SKM-1 (cell line): ENCODE results near the gene HOXD4.

ENCODE experiments used
- DNase-seq: peaks from one replicate; lab custom pipeline; 2025; ENCODE audit not compliant: unreplicated experiment; lab: John Stamatoyannopoulos, UW

Gene HOXD4

DNA sequence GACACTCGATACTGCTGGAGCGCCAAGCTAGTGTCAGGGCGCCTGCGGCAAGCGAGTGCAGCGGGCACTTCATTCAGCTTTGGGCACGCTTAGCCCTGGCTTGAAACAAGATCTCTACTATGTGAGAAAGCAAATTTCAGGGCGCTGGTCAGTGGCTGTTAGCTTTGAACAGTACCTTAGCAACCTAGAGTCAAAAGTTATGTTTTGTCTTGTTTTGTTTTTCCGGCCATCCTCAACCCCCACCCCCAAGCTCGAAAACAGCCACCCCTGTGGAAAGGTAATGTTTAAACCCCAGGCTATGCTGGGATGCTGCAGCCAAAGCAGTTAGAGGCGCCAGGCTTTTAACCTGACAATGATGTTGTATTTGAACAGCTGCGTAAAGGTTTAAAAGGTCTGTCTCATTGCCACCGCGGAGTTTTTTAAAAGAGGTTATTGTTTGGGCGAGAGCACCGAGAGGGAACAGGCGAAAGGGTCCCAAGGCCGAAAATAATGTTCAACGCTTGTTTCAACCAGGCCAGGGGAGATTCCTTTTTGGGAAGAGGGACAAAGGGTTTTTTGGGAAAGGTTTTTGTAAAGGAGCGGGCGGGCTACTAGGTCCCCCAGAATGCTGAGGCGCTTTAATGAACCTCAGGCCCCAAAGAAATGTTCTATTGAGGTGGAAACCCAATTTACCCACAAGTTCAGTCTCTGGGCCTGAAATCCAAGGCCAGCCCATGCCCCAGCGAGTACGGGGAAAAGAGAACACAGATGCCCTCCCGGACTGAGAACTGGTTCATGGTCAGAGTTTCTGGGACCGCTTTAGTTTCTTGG lies 37.0 kb upstream of the HOXD4 start:
- DNase-seq: no peak

DNA sequence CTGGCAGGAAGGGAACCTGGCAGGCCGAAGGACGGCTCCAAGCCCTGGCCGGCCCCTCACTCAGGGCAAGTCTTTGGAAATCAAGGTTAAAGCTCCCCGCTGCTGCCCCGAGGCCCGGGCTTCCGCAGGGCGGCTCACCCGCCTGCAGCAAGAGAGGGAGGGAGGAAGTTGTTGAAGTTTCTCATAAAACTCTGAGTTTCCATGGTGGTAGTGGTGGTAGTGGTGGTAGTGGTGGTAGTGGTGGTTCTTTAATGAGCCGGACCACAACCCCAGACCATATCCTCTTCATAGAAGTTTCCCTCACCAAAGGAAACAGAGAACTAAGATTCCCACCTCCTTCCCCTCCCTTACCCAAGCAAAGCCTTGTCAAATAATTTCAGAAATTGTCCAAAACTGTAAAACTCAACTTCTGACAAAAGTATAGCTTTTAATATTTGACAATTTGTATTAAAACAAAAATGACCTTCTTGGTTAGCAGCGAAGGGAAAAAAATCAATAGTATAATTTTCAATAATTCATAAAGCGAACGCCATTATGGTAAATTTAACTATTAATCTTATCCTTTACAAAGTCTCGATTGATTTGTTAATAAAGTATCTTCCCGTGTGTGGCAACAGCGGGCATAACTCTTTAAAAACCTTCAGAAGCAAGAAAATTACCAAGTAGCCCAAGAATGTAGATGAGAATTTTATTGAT lies 36.3 kb upstream of the HOXD4 start:
- DNase-seq: no peak

DNA sequence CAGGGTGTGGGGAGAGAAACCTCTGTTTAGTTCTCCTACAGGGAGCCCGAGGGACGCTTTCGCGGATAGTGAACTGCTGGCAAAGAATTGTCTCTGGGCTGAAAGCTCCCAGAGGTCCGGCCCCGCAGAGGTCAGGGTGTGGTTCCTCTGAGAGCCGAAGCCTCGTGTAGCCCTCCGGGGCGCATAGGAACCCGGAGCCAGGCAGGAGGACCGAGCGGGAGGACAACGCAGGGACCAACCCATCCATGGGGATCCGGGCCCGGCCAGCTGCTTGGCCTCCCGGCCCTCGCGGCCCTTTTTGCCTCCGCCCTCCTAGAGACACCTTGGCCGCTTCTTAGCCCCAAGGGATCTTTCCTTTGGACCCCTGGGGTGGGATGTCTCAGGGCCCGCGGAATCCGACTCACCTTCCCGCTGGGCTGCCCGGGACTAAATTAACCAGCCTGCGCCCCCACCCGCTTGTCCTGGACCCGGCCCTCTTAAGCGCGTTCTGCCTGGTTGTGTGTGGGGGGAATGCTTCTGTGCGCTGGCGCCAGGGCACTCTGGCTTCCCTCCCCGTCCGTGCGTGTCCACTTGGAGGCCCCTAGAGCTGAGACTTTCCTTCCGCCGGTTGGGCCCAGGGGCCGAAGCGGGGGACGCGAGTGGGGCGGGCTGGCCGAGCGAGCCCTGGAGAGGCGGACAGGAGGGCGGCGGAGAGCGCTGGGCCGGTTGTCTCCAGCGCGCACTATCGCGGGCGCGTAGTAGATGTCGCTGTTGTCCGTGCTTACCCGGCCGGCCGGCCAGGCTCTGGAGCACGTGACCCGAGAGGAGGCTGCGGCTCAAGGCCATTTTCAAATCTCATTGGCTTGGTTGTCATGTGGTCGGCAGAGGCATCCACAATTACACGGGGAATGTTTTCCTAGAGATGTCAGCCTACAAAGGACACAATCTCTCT lies 35.2 kb upstream of the HOXD4 start, which contains the start of gene HOXD10:
Gene HOXD10, plus strand, starts transcription at position 896 of the 931 bp plus-strand sequence. CDS start 56 bp downstream, outside the sequence.
- no peak for DNase-seq

DNA sequence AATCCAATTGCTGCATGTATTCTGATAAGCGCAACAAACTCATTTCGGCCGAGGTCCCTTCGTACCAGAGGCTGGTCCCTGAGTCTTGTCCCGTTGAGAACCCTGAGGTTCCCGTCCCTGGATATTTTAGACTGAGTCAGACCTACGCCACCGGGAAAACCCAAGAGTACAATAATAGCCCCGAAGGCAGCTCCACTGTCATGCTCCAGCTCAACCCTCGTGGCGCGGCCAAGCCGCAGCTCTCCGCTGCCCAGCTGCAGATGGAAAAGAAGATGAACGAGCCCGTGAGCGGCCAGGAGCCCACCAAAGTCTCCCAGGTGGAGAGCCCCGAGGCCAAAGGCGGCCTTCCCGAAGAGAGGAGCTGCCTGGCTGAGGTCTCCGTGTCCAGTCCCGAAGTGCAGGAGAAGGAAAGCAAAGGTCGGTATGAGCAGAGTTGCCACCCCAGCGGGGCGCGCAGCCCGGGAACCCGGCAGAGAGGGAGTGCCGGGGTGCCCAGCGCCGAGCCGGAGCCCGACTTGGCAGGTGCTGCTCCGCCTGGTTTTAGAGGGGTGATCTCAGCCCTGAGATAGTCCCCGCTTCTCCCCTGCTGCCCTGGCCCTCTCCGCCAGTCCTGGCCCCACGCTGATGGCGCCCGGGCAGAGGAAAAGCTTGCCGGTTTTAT lies 34.1 kb upstream of the HOXD4 start:
- no peak for DNase-seq

DNA sequence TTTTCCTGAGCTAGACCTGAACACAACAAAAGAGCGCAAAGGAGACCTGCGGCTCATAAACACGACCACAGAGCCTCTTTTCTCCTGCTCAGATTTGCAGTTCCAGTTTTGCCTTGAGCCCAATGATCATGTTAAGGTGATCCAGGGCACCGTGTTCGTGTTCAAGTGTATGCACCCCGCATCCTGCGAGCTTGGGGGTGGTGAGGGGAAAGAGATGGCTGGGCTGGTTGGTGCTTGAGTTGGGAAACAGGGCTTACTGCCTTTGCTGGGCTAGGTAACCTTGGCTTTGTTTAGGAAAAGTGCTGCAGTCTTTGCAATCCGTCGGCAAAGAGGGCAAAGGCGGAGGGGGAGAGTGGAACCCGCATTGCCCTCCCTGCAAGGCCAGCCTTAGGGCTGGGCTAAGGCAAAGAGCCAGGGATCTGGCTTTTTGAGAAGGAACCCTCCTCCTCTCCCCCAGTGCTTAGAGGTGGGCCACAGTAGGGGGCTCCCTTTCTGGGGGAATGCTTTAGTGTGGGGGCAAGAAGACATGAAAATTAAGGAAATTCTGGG lies 33.5 kb upstream of the HOXD4 start:
- DNase-seq: no peak

DNA sequence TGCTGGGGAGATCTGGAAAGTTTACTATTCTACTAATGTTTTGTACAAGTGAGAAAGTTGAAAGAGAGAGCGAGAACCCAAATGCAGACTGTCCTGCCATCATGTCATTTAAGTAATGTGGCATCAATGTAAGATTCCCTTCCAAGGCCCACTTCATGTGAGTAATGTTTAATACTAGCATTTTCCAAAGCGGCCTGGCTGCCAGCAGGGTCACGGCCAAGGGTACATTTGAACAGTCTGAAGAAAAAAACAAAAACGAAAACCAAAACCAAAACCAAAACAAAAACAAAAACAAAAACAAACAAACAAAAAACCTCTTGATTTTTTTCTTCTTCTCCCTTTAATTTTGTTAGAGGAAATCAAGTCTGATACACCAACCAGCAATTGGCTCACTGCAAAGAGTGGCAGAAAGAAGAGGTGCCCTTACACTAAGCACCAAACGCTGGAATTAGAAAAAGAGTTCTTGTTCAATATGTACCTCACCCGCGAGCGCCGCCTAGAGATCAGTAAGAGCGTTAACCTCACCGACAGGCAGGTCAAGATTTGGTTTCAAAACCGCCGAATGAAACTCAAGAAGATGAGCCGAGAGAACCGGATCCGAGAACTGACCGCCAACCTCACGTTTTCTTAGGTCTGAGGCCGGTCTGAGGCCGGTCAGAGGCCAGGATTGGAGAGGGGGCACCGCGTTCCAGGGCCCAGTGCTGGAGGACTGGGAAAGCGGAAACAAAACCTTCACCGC lies 32.6 kb upstream of the HOXD4 start:
- no peak for DNase-seq

DNA sequence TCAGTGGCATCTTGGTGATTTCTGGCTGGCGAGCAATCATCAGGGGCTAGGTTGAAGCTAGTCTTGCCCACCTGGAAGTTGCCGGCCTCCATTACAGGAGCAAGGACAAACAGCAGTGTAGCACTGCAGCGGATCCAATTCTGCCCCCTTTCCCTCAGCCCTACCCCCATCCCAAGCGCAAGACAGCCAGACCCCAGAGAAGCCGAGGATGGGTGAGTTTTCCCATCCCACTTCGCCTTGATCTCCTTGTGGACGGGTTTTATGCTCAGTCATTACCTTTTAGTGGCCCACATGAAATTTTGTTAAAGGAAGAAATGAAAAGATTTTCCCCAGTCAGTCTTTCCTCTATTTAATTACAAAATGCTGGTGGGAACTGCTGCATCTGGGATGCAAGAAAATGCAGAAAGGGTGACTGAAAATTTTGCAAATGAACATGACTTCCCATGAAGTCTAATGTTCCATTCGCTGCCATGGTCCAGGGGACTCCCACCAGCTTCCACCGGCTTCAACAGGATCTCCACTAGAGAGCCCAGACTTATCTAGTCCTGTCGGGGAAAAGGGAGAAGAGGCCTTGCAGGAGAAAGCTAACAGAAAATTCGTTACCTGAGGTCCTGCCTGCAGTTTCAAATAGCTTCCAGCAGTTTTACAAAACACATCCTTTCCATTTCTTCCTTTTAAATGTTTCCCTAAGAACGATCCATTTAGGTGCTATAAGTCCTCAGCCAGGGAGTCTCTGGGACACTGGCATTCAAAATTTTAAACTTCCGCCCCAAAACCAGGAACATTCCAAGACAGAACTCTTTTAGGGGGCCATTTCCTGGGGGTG lies 30.8 kb upstream of the HOXD4 start:
- no peak for DNase-seq

DNA sequence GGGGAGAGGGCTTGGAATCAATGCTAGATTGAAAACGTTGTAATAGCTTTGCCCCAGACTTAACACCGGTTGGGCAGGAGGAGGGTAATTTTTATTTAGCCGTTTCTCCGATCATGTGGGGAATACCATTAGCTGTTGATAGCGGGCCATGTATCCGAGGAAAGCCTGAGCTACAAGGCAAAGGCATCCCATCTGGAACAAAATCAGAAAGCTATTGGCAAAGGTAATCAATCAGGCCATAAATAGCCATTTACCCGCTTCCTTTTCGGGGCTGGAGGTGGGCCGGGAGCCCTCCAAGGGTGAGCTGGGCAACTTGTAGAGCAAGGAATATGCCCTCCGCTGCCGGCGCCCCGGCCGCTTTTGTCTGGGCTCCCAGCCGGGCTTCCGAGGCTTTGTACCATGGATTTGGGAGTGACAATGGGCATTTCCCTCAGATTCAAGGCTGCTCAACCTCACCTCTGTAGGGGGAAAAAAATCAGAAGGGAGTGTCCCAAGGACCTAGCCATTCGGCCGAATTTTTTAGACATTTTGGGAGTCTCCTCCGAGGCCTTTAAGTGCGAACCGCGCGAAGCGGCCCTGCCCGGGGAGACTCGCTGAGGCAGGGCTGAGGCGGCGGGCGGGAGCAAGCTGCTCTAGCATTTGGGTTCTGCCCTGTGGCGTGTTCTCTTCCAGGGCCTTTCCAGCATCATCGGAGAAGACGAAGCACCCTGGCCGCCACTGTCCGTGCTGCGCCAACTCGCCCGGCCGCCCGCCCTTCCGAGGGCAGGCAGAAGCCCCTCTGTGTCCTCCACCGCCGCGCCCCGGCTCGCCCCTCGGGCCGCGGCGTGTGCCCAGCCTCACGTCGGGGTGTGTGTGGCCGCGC lies 29.9 kb upstream of the HOXD4 start:
- no peak for DNase-seq

DNA sequence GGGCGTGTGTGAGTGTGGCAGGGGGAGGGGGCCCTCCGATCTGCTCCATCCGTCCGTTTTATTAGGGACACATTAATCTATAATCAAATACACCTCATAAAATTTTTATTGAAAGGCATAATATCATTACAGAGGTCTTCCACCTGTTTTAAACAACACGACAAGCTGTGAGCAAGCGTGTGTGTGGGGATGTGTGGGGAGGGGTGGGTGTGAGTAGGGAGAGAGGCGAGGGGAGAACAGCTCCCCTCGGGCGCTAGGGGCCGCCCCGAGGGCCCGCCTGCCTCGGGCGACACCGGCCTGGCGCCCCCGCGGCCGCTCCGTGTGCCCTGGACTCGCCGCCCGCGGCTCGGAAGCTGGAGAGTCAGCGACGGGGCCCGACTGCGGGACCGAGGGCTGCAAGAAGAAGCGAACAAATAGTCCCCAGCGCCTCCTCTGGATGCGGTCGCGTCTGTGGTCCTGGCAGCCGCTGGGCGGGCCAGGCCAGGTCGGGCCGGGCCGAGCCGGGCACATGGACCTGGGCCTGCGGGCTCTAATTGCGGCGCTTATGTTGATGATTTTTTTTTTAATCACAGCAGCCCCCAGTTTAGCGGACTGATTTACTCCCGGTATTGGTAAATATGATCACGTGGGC lies 29.2 kb upstream of the HOXD4 start:
- no peak for DNase-seq

DNA sequence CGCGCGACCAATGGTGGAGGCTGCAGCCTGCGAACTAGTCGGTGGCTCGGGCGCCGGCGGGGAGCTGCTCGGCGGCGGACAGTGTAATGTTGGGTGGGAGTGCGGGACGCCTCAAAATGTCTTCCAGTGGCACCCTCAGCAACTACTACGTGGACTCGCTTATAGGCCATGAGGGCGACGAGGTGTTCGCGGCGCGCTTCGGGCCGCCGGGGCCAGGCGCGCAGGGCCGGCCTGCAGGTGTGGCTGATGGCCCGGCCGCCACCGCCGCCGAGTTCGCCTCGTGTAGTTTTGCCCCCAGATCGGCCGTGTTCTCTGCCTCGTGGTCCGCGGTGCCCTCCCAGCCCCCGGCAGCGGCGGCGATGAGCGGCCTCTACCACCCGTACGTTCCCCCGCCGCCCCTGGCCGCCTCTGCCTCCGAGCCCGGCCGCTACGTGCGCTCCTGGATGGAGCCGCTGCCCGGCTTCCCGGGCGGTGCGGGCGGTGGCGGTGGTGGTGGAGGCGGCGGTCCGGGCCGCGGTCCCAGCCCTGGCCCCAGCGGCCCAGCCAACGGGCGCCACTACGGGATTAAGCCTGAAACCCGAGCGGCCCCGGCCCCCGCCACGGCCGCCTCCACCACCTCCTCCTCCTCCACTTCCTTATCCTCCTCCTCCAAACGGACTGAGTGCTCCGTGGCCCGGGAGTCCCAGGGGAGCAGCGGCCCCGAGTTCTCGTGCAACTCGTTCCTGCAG lies 28.5 kb upstream of the HOXD4 start, which contains the start of gene HOXD9:
Gene HOXD9, plus strand, starts transcription at position 37 of the 728 bp plus-strand sequence. Its CDS starts 50 bp downstream, at position 87.
- DNase-seq: no peak

DNA sequence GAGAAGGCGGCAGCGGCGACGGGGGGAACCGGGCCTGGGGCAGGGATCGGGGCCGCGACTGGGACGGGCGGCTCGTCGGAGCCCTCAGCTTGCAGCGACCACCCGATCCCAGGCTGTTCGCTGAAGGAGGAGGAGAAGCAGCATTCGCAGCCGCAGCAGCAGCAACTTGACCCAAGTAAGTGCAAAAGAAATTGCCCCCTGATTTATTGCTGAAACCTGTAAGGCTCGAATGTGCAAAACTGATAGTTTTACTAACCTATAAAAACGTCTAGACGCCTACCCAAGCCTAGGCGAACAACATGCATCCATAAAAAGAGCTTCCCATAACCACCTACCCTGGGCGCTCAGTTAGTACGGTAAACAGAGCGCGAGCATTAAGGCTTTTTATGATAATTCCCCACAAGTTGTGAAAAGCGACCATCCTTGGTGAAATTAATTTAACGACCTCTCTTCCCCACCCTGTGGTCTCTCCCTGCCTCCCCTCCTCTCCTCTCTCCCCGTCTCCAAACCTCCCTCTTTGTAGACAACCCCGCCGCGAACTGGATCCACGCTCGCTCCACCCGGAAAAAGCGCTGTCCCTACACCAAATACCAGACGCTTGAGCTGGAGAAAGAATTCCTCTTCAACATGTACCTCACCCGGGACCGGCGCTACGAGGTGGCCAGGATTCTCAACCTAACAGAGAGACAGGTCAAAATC lies 27.8 kb upstream of the HOXD4 start:
- DNase-seq: no peak

DNA sequence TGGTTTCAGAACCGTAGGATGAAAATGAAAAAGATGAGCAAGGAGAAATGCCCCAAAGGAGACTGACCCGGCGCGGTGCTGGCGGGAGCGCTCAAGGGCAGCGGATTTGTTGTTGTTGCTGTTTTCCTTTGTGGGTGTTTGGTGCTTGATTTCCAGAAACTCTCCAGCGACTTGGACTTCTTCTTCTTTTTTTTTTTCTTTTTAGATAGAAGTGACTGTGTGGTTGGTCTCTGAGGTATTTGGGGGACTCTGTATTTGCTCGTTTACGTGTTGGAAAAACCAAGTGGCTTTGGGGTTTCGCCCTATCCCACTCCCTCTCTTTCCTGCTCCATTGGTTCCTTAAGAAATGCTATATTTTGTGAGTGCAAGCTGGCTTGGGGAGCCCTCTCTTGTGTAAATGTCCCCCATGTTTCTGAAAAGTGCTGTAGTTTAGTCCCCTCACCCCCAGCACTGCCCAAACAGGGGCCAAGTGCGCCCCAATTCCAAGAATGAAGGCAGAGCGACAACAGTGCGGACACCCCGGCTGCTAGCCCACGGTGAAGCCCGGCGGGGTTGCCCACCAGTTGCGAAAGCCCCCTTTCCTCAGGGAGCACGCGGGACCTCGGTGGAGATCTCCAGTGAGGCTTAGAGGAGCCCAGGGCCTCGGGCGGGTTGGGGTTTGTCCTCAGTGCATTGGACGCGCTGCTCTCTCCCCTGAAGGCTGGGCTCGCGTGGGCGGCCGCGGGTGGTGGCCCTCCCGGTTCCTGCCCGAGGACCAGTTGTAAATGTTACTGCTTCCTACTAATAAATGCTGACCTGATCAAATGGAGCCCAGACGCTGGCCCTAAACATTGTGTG lies 27.0 kb upstream of the HOXD4 start:
- no peak for DNase-seq

DNA sequence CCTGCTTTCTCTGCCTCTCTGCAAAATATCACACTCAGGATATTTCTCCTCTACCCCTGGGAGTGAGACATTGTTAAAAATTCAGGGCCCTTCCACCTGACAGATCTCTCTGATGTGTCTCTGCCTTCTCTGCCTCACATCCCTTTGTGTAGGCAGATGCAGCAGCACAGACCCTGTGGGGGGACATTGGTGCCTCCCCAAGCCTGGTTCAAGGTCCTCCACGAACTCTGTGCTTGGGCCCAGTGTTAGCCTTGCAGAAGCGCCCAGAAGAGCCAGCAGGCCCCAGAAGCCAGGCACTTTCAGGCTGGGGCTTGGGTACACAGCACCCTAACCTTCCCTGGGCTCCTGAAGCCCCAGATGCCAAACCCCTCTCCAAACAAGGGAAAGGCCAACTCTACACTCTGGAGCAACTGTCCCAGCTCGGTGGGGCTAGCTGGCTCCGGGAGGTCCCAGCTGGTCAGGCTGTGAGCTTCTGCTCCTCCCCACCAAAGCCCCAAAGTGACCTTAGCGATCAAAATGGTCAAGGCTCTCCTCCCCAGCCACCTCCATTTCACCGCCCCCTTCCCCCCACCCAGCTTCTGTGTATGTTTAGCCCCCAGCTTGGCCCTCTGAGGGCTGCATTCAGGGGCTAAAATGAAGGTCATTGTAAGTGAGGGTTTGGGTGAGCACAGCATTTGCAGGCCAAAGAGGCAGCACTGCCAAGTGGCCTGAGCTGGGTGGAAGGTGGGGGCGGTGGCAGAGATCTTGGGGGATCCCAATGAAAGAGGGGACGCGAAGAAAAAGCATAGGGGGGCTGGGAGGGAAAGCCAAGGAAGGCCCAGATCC lies 26.2 kb upstream of the HOXD4 start:
- no peak for DNase-seq

DNA sequence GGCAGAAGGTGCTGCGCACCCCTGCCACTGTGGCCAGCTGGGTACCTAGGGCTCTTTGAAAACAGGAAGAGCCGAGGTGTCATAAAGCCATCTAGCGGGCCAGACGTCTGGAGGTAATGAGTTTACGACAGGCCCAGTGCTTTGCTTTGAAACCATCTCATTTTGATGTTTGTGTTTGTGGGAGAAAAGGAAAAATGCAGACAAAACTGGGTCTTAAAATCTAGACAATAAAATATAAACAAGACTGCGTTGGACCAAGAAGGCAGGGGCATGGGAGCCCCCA lies 25.6 kb upstream of the HOXD4 start:
- DNase-seq: no peak
